Measurements from ENCODE around the gene ACOD1. TPM values are rescaled to one million over a fixed set of nuclear protein-coding genes. Genes with fewer than 3 reads are reported as not detected.

Gene ACOD1
- not detected in 2 replicates for total RNA-seq

DNA sequence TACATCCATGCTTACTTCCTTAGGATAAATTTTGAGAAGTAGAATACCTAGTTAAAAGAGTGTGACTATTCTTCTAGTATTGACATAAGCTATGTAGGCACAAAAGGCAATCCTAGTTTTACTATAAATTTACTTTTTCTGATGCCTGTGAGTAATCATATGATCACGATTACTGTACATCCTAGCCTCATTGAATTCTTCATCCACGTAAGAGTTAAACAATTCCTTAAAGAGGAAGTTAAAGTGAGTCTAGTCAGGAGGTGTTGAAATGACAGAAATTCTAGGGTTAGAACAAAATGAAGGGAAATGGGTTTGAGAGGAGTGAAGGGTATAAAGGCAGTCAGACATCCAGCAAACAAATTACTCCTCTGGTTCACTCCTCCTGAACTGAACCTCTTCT is at the start of gene ACOD1:
Gene ACOD1, plus strand, starts transcription at position 363 of the 400 bp plus-strand sequence. CDS start 48 bp downstream, outside the sequence.

DNA sequence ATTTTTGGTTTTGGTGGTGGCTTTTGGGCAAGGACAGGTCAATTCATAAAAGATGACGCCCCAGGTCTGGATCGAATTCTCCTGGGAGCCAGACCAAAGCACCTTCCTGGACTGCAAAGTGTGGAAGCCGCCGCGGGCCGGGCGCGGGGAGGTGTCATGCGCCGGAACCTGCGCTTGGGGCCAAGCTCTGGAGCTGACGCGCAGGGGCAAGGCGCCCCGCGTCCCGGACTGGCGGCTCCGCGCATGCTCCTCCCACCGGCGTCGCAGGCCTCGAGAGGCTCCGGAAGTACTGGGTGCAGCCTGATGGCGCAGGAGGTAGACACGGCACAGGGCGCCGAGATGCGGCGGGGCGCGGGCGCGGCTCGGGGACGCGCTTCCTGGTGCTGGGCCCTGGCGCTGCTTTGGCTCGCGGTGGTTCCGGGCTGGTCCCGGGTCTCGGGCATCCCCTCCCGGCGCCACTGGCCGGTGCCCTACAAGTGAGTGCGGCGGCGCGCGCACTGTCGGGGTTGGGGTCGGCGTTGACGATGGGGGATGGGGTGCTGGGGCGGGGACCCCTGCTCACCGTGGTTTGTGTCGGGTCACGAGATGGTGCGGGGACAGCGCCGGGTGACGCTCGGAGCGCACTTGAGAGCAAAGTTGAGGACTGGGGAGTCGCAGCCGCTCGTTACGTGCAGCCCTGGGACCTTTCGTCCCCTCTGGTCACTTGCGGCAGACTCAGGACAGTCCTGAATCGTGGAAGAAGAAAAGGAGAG is 43.7 kb downstream of the ACOD1 start, which contains the start of gene CLN5:
Gene CLN5, plus strand, starts transcription at position 286 of the 752 bp plus-strand sequence. Its CDS starts 18 bp downstream, at position 304.

Other genes with a start within 250 kb of the ACOD1 start
- gene KCTD12, start 62.1 kb upstream of the ACOD1 start, total RNA-seq = 14.4 and 31.4 TPM in 2 replicates
- gene CLN5, start 43.6 kb downstream of the ACOD1 start, total RNA-seq = 24.6 and 39.2 TPM in 2 replicates
- 53.2 and 57.8 TPM in 2 replicates for gene FBXL3, start 78.6 kb downstream of the ACOD1 start, total RNA-seq